GM21515 (cell line): ENCODE measurements around the gene VAMP8.
"Not testable (repeated sequence)": the region's sequence is repeated elsewhere in the genome, so short reads cannot be mapped to it uniquely, and the experiment has no call there.

Source experiments
- ATAC-seq: cut with Tn5 transposase; IDR thresholded peaks from one replicate; pipeline ENCODE4 v1.9.1; 2021; ENCODE audit not compliant: unreplicated experiment

The VAMP8 gene

DNA sequence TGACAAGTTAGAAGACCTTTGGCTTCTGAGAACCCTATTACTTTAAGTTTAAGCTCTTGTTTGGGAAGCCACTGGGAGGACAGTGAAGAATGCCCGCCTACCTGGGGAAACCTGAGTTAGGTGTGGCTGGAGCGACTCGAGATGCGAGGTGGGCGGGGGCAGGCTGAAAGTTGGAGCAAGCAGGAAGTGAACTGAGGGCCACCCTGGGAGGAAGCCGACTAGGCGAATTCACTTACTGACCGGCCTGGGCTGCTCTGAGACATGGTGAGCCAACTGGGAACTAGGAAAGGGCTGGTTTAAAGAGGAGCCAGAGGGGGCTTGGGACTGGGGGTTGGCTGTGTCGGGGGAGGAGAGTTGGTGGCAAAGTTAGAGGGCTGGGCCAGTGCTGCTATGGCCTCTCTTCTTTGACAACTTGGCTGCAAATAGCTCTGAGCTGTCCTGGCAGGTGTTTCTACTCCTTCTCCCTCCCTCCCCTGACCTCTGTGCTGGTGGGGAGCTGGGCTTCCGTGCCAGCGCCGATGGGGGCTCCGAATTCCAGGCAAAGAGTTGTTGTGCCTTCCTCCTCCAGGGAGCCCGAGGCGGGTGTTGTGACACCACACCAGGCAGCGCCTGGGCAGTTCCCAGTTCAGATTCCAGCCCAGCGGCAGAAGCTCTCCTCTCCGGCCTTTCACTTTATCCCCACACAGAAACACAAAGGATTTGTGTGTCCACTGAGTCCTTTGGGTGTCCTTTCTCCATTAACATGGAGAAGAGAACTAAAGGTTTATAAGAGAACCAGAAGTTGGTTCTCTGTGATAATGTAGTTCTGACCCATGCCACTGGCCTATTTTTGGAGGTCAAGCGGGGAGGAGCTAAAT is at the start of gene VAMP8:
VAMP8 (plus strand) TSS at position 201 of the 857 bp plus-strand sequence; CDS start at position 262, 61 bp downstream.
- peak; percentile 57 for ATAC-seq

DNA sequence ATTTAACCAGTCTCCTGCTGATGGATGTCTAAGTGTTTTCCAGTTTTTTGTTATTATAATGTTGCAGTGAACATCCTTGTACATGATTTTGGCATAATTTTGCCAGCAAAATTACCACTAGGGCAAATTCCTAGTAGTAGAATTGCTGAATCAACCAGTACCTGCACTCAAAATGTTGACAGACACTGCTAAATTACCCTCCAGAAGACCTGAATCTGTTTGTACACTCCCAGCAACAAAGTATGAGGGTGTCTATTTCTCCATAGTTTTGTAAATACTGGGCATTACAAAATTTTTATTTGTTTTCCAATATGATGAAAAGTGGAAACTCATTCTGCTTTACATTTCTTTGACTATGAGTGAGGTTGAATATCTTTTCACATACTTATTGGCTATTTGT is 49.6 kb upstream of the VAMP8 start:
- ATAC-seq = no peak

DNA sequence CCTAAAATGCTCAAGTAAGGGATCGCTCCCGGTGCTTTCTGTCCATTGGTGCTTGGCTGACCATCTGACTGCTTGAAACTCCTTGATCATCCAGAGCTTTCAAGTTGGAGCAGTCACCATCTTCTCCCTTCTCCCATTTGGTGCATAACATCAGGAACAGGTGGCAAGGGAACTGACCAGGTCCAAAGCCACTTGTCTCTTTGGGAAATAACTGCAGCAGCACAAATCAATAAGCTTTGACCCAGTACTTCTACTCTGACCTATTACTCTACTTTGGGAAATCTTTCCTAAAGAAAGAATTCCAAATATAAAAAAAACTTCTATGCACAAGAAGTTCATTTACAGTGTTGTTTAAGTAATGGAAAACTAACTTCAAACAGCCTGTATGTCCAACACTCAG is 49.0 kb upstream of the VAMP8 start:
- ATAC-seq = no peak

DNA sequence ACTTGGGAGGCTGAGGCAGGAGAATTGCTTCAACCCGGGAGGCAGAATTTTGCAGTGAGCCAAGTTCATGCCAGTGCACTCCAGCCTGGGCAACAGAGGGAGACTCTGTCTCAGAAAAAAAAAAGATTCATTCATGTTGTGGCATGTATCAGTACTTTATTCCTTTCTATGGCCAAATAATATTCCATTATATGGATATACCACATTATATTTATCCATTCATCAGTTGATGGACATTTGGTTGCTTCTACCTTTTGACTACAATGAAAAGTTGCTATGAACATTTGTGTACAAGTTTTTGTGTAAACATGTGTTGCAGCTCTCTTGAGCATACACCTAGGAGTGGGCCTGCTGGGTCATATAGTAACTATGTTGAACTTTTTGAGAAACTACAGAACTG is 47.6 kb upstream of the VAMP8 start:
- ATAC-seq = no peak

DNA sequence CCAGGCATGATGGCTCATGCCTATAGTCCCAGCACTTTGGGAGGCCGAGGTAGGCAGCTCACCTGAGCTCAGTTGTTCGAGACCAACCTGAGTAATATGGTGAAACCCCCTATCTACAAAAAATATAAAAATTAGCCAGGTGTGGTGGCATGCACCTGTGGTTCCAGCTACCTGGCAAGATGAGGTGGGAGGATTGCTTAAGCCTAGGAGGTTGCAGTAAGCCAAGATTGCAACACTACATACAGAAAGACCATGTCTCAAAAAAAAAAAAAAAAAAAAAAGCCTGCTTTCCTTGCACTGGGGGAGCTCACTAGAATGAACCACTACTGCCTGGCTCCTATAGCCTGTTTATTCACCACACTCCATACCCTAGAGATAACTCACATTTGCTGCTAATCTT is 45.8 kb upstream of the VAMP8 start:
- ATAC-seq = no peak

DNA sequence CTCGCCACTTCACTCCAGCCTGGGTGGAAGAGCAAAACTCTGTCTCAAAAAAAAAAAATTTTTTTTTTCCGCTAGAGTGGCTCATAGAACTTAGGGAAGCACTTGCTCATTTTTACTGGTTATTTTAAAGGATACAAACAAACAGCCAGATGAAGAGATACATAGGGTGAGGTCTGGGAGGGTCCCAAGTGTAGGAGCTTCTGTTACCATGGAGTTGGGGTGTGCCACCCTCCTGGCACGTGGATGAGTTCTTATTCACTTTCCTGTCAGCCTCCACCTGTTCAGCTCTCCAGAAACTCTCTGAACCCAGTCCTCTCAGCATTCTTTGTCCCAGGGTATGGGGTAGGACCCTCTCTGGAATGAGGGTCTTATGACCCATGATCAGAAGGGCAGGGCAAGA is 43.3 kb upstream of the VAMP8 start:
- ATAC-seq = no peak

DNA sequence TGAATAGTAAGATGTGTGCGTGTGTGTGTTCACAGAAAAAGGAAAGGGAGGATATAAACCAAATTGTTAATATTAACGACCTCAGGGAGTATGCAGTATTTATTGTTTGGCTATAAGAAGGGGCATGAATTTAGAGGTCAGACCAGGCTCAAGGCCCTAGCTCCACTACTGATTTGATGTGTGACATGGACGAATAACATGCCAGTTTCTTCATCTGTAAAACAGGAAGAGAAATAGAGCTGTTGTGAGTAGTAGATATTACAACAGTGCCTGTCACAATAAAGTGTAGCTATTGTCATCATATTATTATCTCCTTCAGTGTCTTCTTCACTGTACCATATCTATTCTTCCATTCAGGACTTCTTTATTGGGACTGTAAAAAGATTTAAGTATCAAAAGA is 42.5 kb upstream of the VAMP8 start:
- no peak for ATAC-seq

DNA sequence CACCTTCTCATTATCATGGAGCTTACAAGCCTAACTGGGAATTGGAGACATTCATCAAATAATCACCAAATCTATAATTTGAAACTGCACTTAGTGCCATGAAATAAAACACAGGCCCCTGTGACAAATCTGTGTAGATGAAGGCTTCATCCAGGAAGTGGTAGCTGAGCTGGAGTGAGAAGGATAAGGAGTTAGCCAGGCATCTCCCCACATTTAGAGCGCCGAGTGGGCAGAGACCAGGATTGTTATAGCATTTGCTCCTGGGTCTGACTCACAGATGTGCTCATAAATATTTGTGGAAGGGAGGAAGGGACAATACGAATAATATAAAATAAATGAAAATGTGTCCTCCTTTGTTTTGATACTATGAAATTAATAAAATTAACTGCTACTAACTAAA is 40.9 kb upstream of the VAMP8 start:
- ATAC-seq = no peak

DNA sequence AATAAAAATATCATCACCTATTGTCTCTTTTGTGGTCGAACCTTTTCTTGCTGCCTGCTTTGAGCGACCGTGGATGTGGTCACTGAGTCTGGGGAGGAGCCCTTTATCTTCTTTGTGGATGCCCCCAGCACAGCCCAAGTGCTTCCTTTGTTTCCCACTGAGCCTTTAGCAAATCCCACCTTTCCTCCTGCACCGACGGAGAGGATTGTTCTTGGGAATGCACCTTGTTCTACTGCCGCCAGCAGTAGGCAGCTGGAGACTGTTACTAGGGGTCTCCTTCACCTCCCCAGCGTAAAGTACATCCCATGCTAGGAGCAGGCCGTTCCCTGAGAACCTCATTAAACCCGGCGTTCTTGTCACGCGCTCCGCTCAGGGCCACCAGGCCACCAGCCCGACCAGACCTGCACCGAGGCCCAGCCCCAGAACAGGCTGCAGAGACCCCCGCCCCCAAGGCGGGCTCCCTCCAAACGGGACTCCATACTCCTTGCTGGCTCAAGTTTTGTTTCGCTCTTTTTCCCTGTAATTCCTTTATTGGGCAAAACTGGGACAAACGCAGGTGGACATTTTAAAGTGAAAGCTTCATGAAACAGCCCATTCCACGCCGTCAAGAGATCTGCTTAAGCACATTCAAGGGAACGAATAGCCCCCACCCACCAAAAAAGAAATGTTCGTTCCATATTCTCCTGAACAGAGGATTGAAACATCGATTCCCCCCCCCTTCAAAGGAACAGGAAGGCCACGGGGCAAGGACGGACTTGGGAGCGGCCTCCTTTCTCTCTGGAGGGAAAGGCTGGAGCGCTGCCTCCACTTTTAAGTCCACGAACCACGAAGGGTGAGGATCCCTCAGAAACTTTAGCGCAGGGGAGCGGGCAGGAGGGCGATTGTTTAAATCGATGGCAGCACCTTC is 39.5 kb upstream of the VAMP8 start:
- no peak for ATAC-seq

DNA sequence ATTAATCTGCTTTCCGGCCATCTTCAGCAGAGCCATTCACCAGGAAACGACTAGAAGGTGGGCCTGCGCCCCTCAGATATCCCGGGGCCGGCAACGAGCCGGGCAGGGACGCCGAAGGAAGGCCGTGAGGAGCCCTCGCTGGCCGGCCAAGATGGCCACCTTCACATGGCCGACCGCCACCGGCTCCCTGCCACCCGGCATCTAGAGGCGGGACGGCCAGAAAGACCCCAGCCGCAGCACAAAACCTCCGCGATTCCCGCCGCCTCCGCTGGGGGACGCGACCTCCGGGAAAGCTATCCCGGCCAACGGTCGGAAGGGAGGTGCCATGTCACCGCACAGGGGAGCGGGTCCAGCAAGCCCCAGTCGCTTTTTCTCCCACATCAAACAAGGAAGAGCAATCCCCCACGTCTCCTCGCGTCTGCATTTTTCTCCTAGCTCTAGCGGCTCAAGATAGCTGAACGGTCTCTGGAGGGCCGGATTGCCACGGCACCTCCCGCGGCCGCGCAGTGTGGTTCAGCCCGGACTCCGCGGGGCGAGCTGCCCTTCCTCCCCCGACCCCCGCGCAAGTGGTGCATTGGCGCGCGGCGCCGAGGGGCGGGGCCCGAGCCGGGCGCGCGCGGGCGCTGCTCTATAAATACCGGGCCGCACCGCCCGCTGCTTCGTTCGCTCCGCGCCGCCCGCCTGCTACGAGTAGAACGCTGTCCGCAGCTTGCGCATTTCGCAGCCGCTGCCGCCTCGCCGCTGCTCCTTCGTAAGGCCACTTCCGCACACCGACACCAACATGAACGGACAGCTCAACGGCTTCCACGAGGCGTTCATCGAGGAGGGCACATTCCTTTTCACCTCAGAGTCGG is 38.7 kb upstream of the VAMP8 start, which contains the start of gene MAT2A:
MAT2A (plus strand) TSS at position 662 of the 854 bp plus-strand sequence; CDS start at position 782, 120 bp downstream.
- peak; percentile 74 for ATAC-seq

DNA sequence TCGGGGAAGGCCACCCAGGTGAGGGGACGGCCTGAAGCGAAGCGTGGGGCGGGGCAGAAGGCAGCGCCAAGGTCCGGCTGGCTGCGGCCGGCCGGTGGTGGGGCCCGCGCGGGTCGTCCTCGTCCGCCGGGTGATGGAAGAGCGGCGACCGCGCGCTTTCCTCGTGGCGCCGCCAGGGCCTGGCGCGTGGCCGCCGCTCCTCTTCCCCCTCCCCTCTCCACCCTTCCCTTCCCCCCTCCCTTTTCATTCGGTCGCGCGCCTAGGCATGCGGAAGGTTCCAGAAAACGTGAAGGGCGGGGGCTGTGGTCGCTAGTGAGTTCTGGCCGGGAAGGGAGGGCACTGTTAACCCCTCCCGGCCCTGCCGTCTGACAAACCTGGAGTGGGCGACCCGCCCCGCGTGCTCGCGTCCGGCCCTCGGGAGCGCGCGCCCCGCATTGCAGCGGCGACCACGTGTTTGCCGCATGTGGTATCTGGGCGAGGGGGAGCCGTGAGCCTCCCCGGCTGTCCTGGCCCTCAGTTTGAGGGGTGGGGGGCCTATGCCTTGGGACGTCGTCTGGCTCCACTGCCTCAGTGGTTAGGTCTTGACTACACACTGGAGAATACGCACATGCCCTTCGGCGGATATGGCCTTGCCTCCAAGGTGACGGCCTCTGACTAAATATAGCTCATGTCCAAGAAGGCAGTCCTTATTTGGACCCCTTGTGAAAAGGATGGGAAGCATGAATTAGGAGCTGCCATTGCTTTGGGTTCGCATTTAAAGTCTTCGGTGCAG is 37.8 kb upstream of the VAMP8 start:
- peak; percentile 31 for ATAC-seq

DNA sequence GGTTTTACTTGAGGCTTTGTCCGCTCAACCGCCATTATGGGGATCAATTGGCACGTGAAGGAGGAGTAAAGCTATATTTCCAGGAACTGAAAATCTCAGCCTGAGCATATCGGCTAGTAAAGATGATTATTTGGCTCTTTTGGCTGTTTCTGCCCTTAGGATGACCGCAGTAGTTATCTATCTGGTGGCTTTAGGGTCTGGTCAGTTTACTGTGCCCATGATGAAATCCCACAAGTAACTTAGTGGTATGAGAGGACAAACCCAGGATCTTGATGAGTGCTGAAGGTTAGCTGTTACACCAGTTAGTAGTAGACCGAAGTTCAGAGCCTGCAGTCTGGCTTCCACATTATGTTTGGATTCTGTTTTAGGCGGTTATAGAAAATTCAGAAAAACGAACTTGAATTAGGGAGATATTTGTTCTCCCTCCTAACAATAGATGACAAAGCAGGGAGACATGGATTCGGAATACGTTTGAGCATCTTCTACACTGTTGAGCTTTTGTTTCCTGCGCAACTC is 37.2 kb upstream of the VAMP8 start:
- no peak for ATAC-seq

DNA sequence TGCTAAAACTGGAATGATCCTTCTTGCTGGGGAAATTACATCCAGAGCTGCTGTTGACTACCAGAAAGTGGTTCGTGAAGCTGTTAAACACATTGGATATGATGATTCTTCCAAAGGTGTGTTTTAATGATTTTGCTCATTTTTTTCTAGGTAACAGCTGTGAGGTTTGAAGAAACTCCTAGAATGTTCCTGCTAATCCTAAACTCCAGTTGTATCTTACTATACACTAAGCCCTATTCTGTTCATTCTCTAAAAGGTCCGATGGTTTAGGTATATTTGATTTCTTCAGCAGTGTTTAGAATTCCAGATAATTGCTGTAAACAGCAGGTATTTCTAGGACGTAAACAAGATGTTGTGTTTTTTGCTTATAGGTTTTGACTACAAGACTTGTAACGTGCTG is 36.1 kb upstream of the VAMP8 start:
- ATAC-seq = no peak

DNA sequence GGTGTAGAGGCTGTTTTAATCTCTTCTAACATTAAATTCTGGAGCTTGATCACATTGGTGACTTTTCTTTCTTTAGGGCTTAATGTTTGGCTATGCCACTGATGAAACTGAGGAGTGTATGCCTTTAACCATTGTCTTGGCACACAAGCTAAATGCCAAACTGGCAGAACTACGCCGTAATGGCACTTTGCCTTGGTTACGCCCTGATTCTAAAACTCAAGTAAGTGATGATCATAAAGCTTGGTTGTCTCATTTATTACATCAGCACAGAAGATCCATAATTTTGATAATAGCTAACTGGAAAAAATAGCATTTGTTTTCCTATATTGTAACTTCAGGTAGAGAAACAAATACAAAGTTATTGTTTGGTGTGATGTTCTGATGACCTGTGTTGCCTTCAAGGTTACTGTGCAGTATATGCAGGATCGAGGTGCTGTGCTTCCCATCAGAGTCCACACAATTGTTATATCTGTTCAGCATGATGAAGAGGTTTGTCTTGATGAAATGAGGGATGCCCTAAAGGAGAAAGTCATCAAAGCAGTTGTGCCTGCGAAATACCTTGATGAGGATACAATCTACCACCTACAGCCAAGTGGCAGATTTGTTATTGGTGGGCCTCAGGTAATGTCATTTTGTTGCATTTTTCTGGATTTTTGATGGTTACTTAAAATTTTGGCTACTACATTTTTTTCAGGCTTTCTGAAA is 35.5 kb upstream of the VAMP8 start:
- no peak for ATAC-seq

DNA sequence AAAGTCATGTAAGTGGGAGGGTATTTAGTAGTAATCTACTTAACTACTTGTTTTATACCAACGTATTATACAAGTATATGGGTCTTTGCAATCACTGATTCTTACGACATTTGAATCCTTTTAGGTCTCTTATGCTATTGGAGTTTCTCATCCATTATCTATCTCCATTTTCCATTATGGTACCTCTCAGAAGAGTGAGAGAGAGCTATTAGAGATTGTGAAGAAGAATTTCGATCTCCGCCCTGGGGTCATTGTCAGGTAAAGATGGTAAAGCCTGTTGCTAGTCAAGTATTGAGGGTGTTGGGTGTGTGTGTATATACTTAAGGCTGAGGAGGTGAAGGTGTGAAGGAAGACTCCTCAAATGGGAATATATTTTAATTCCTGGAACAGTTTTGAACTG is 34.6 kb upstream of the VAMP8 start:
- no peak for ATAC-seq

DNA sequence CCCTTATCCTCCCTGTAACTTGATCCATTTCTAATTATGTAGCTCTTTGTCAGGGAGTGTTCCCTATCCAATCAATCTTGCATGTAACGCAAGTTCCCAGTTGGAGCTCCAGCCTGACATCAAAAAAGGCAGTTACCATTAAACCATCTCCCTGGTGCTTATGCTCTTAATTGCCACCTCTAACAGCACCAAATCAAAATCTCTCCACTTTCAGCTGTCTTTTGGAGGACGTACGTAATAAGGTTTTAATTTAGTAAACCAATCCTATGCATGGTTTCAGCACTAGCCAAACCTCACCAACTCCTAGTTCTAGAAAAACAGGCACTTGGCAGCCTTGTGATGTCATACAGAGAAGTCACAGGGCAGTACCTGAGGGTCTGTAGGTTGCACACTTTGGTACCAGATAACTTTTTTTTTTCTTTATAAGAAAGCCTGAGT is 33.1 kb upstream of the VAMP8 start:
- not testable (repeated sequence) for ATAC-seq

DNA sequence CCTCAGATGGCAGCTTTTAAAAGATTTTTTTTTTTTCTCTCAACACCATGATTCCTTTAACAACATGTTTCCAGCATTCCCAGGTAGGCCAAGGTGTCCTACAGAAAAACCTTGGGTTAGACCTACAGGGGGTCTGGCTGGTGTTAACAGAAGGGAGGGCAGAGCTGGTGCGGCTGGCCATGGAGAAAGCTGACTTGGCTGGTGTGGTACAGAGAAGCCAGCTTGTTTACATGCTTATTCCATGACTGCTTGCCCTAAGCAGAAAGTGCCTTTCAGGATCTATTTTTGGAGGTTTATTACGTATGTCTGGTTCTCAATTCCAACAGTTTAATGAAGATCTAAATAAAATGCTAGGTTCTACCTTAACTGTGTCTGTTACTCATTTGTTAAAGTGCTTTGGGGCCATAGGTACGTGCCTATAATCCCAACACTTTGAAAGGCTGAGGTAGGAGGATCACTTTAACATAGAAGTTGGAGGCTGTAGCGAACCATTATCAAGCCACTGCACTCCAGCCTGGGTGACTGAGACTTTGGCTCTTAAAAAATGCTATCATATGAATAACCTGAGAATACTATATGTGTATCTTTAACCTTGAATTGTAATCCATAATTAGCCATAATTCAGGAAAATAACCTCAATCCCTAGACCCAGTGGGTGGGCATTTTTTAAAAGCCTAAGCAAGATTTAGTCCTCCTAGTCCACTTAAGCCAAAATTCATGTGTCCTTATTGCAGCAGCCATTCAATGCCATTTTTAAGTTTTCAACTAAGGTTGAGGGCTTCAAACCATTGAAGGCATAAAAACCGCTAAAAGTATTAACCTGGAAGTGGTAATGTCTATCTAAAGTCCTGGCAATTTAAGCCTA is 32.2 kb upstream of the VAMP8 start:
- ATAC-seq = not testable (repeated sequence)

DNA sequence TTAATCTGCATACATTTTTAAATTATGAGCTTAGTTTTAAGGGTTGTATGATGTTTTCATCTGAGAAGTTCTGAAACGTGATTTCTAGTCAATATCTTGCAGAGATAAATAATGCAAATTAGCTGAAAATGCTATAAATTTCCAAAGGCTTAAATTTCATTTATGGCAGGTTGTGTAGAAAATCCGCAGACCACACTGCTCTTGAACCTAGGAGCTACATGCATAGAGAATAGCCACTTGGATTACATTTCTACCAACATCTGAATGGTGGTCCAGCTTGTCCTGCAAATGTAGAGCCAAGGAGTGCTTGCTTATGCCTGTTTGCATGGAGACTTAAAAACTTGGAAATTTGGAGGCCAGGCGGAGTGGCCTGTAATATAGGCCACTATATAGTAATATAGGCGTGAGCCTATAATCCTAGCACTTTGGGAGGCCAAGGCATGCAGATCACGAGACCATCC is 31.6 kb upstream of the VAMP8 start:
- ATAC-seq = no peak
